GM21737 (cell line): ENCODE measurements around the gene IQGAP2.

Source experiments
- ATAC-seq: cut with Tn5 transposase; IDR thresholded peaks from one replicate; pipeline ENCODE4 v1.9.1; 2021; ENCODE audit warnings: mild to moderate bottlenecking, moderate library complexity; ENCODE audit not compliant: unreplicated experiment

Gene IQGAP2

GRCh38 chr5:76694317-76694716 is 291.2 kb downstream of the IQGAP2 start:
- ATAC-seq = no peak

GRCh38 chr5:76695346-76695745 is 292.3 kb downstream of the IQGAP2 start:
- no peak for ATAC-seq

GRCh38 chr5:76696251-76696650 is 293.2 kb downstream of the IQGAP2 start:
- ATAC-seq = no peak

- no peak for ATAC-seq
Measured at GRCh38 chr5:76697670-76698069, 294.6 kb downstream of the IQGAP2 start.

DNA sequence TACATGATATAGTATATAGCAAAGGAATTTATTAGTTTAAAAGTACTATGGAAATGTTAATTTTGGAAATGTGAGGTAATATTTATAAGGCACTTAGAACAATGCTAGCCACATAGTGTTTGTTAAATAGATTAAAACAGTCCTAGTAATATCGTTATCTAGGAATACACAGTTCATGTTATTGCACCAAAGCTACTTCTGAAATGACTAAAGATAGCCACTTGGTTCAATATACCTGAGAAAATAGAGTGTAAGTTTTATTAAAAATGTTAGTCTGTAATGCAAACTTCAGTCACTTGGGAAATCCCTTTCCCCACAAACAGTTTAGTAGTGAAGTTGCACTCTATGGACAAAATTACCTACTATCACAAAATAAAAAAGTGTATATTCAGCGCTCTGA is 297.5 kb downstream of the IQGAP2 start:
- no peak for ATAC-seq

DNA sequence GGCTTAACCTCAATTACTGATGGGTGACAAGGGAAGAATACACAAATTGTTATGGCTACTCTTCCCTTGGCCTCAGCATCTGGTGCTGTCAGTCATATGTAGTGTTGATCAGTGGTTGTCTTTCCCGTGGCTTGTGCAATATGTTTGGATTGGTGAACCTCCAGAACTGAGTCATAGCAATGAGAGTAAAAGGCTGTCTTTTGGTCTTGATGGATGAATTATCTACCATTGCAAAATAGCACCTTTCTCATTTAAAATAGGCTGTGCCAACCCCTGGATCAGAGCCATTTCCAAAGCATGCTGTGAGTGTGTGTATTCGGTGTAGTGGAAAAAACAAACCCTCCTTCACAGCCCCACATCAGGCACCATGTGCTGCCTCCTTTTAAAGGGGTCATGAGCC is 298.2 kb downstream of the IQGAP2 start:
- ATAC-seq = no peak

DNA sequence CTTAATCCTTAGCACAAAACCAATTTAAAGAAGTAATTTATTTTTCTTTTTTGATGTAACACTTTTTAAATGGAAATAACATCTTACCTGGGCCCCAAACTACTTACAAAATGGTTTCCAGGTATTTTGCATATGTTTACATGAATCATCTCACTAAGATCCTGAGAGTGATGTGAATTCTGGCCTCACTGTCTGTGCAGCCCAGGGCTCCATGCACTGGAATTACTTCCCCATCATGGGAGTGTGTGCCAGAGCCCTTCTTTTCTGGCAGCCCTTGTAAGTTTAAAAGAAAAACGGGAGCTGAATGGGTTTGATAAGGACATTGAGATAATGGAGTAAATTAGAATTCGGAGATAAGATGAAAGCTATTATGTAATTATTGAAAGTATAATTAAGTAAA is 300.6 kb downstream of the IQGAP2 start:
- no peak for ATAC-seq

GRCh38 chr5:76704131-76704663 is 301.1 kb downstream of the IQGAP2 start:
- no peak for ATAC-seq

- no peak for ATAC-seq
Measured at GRCh38 chr5:76705574-76705973, 302.5 kb downstream of the IQGAP2 start.

- ATAC-seq = no peak
Measured at GRCh38 chr5:76709762-76710161, 306.7 kb downstream of the IQGAP2 start.

- no peak for ATAC-seq
Measured at GRCh38 chr5:76710991-76711390, 307.9 kb downstream of the IQGAP2 start.

- ATAC-seq = peak; percentile 8
Measured at GRCh38 chr5:76714751-76715485, 311.8 kb downstream of the IQGAP2 start.

GRCh38 chr5:76715486-76715735 is 312.3 kb downstream of the IQGAP2 start:
- ATAC-seq = peak; percentile 11

- ATAC-seq = peak; percentile 64
Measured at GRCh38 chr5:76715736-76716455, 312.8 kb downstream of the IQGAP2 start, which contains the start of gene F2R. F2R (plus strand) TSS chr5:76716126; CDS start chr5:76716308, 182 bp downstream.

GRCh38 chr5:76716456-76717157 is 313.5 kb downstream of the IQGAP2 start:
- ATAC-seq = no peak

DNA sequence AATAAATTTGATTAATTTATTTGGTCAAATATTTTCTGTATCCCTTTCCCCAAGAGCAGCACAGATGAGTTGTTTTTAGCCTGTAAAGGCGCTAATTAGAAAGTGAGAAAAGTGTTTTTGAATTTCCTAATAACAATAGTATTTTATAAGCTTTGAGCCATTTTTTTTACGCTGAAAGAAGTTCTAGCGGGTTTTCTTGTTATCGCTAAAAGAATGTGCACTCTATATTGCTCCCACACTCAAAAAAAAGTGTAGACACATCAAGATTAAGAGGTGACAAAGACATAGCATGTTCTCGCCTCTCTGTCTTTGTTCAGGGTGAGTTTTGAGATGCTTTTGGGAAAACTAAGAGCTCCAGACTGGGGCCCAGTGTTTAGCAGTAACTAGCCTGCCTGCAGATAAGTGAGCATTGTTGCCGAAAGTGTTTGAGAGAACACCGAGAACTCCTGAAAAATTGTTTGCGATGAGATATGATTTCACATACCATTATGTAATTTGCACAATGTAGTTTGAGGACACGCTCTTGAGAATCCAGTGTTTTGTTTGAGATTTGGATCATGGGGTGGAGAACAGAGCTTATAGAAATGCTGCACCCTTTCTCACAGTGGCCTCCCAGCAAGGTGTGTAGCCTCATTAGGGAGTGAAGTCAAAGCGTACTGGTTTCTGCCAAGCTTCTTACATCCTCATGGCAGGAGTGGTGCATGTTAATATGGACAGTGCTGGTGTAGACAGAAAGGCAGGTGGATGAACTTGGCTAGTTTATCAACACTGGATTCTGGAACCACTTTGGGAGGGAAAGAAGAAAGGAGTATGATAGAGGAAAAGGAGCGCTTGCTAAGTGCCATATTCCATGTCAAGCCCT is 314.4 kb downstream of the IQGAP2 start:
- ATAC-seq = no peak

GRCh38 chr5:76718381-76718832 is 315.3 kb downstream of the IQGAP2 start:
- ATAC-seq = no peak

GRCh38 chr5:76718880-76719279 is 315.8 kb downstream of the IQGAP2 start:
- ATAC-seq = no peak

DNA sequence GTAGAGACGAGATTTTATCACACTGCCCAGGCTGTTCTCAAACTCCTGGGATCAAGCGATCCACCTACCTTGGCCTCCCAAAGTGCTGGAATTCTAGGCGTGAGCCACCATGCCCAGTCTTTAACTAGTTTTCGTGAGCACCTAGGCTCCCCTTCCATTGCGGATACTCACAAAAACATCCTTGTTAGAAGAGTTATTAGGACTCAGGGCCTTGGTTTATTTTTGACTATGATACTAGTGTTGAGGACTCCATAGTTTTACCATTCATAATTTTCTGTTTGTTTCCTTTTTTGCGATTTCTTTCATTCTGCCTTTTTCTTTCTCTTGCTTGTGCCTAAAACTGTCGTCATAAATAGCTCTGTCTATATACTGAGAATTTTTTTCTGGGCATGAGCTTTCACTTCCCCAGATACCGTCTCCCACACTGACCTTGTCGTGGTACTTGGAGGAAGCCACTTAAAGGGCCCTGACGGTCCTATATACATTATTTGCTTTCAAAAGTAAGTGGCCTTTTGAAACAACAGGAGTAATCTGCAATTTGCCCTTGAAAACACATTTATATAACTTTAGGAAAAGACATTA is 318.0 kb downstream of the IQGAP2 start:
- ATAC-seq = peak; percentile 89

DNA sequence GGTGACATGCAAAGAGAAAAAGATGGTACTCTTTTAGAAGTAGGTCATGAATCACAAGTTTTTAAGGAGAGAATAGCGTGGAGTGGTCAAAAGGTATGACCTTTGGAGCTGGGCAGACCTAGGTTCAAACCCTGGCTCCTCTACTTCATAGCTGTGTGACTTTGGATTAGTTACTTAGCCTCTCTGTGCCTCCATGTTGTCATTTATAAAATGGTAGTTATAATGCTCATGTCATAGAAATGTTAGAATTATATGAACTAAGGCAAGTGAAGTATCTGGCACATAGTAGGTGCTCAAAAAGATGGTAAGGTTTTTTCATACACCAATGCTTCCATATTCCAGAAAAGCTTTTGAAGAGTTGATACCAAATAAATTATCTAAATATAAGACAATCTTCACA is 320.2 kb downstream of the IQGAP2 start:
- ATAC-seq = no peak
